ENCODE data around the gene DBNL. TPM values are rescaled to one million over a fixed set of nuclear protein-coding genes. Genes with fewer than 3 reads are reported as not detected.
"Not testable (repeated sequence)": the region's sequence is repeated elsewhere in the genome, so short reads cannot be mapped to it uniquely, and the experiment has no call there.

Gene DBNL
- total and polyA plus RNA-seq, 9 donors, result 22.0 to 91.1 (median 66.0) TPM

DNA sequence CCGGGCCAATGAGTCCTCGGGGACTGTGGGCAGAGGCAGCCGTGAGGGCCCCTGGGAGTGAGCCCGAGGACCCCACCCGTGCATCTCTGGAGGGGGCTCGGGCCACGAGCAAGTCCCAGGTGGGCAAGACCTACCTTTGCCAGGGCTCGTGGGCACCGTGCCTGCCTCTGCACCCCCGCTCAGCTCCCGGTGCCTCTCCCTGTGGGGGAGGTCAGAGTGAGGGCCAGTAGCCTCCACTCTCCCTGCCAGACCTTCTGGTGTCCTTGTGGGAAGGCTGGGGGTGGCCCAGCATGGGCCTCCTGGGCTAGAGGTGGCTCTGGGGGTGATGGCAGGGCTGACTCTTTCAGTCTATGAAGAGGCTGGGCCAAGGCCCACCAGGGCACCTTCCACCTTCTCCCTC is 15.1 kb upstream of the DBNL start:
- H3K27ac ChIP-seq; intact Hi-C loops (cut with DNase I); H3K27me3 ChIP-seq; H3K9me3 ChIP-seq; H3K4me1 ChIP-seq (ENCODE audit: insufficient read depth); DNase-seq; H3K4me3 ChIP-seq; H3K36me3 ChIP-seq: not testable (repeated sequence)
- 27 to 76% (median 56%) methylated on average over 3 to 5 of the region's 11 CpGs for WGBS, 3 donors

DNA sequence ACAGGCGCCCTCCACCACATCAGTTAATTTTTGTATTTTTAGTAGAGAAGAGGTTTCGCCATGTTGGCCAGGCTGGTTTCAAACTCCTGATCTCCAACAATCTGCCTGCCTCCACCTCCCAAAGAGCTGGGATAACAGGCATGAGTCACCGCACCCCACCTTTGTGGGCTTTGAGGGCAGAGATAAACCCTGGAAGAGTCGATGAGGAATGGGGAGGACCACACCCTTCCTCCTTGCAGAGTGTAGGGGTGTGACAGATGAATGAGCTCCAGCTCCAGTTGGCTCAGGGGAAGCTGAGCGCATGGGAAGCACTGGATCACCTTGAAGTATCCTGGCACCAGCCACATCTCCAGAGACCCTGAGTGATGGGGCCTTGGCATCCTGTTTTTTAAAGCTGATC is 14.5 kb upstream of the DBNL start:
- H3K27ac ChIP-seq; DNase-seq; H3K4me3 ChIP-seq; H3K9me3 ChIP-seq; H3K4me1 ChIP-seq (ENCODE audit: insufficient read depth); H3K36me3 ChIP-seq; H3K27me3 ChIP-seq; intact Hi-C loops (cut with DNase I): not testable (repeated sequence)
- 74 to 85% methylated on average over 3 to 4 of the region's 5 CpGs; no CpG with 5 or more reads in 1 of the 3 donors for WGBS, 3 donors

DNA sequence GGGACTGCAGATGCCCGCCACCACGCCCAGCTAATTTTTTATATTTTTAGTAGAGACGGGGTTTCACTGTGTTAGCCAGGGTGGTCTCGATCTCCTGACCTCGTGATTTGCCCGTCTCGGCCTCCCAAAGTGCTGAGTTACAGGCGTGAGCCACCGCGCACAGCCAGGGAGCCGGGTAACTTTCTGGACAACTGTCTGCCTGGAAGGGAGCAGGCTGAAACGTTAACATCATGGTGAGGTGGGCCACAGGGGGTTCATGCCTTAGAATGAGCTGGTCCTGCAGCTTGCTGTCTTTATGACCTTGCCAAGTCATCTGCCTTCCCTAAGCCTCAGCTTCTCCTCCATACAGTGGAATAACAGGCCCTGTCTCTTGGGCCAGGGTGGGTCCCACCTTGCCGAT is 13.2 kb upstream of the DBNL start:
- H3K27ac ChIP-seq; intact Hi-C loops (cut with DNase I); DNase-seq; H3K4me3 ChIP-seq; H3K36me3 ChIP-seq; H3K4me1 ChIP-seq (ENCODE audit: insufficient read depth); H3K27me3 ChIP-seq; H3K9me3 ChIP-seq: not testable (repeated sequence)
- WGBS, 3 donors, result 83 to 87% (median 87%) methylated on average over 12 of the region's 13 CpGs

DNA sequence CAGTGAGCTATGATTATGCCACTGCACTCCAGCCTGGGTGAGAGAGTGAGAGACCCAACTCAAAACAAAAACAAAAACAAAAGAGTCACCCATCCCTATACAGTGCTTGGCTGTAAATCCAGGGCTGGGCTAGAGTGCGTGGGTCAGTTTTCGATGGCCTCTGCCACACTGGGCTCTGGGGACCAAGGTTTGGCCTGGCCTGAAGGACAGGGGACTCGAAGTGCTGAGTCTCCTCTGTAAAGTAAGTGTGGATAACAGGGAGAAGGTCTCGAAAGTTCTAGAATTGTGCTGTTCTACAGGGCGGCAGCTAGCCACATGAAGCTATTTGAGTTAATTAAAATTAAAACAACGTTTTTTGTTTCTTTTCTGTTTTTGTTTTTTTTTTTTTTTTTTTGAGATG is 12.5 kb upstream of the DBNL start:
- intact Hi-C loops (cut with DNase I); H3K36me3 ChIP-seq; H3K27me3 ChIP-seq; H3K4me1 ChIP-seq (ENCODE audit: insufficient read depth); H3K9me3 ChIP-seq; H3K4me3 ChIP-seq; H3K27ac ChIP-seq; DNase-seq: not testable (repeated sequence)
- 81 to 84% (median 81%) methylated on average over 6 of the region's 6 CpGs for WGBS, 3 donors

DNA sequence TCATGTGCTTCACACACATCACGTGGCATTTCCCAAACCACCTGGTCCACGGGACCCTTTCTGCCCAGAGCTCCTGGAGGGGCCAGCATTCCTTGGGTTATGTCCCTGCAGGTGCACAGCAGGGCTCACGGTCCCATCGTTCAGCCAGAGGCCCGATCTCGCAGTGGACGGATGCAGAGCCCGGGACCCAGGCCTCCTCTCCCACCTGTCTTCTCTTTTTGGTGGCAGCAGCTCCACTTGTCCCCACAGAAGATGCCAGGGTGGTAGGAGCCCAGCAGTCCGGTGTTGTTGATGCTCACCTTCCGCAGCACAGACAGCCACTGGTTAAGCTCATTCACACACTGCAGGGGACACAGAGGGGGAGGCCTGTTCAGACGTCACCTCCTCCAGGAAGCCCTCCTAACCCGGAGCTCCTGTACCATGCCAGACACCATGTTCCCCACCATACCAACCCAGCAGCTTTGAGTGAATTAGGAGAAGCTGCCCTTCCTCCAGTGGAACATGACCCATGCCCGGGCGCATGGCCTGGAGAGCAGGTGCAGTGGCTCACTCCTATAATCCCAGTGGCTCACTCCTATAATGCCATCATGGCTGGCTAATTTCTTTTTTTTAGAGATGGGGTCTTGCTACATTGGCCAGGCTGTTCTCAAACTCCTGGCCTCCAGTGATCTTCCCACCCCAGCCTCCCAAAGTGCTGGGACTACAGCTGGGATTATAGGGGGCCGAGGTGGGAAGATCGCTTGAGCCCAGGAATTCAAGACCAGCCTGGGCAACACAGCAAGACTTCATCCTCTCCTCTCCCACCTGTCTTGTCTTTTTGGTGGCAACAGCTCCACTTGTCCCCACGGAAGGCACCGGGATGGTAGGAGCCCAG is 10.3 kb upstream of the DBNL start:
- H3K4me3 ChIP-seq; DNase-seq; intact Hi-C loops (cut with DNase I); H3K36me3 ChIP-seq; H3K27ac ChIP-seq; H3K27me3 ChIP-seq; H3K9me3 ChIP-seq; H3K4me1 ChIP-seq (ENCODE audit: insufficient read depth): not testable (repeated sequence)
- 85 to 90% (median 86%) methylated on average over 16 to 17 of the region's 18 CpGs for WGBS, 3 donors

DNA sequence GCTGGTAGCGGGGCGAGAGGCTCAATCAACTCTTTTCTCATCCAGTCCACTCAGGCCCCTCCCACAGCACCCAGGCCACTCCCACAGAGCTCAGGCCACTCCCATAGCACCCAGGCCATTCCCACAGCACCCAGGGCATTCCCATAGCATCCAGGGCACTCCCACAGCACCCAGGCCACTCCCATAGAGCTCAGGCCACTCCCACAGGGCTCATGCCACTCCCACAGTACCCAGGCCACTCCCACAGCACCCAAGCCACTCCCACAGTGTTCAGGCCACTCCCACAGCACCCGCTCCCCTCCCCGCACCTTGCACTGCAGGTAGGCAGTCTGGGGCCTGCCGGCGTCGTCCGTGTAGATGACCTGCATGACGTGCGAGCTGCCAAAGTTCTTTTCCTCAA is 8.1 kb upstream of the DBNL start:
- H3K4me3 ChIP-seq, result not testable (repeated sequence)

DNA sequence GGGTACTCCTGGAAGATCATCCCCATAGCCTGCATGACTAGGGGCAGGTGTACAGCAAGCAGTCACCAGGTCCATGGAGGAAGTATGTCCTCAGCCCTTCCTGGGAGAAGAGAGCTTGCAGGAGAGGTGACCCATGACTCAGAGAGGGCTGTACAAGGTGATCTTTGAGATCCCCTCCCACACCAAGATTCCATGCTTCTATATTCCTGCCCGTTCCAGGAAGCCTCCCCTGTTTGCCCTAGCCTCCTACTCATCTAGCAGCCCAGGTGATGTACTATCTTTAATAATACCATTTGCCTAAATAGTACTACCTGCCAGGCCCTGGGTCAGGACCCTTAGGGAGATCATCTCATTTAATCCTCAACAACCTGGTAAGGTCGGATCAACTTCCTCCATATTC is 6.6 kb upstream of the DBNL start:
- H3K9me3 ChIP-seq; intact Hi-C loops (cut with DNase I); H3K27ac ChIP-seq; H3K36me3 ChIP-seq; H3K4me3 ChIP-seq; H3K4me1 ChIP-seq (ENCODE audit: insufficient read depth); H3K27me3 ChIP-seq: not testable (repeated sequence)
- WGBS, 3 donors, result 58 to 70% (median 59%) methylated on average over 2 of the region's 2 CpGs
- peak in 1 of 5 donors; percentile 5 for DNase-seq

More for the DNA sequence above, 8.1 kb upstream of the DBNL start:
- H3K27me3 ChIP-seq; DNase-seq; intact Hi-C loops (cut with DNase I); H3K4me1 ChIP-seq (ENCODE audit: insufficient read depth); H3K9me3 ChIP-seq; H3K27ac ChIP-seq; H3K36me3 ChIP-seq: not testable (repeated sequence)
- 41 to 49% (median 46%) methylated on average over 8 to 10 of the region's 10 CpGs for WGBS, 3 donors

DNA sequence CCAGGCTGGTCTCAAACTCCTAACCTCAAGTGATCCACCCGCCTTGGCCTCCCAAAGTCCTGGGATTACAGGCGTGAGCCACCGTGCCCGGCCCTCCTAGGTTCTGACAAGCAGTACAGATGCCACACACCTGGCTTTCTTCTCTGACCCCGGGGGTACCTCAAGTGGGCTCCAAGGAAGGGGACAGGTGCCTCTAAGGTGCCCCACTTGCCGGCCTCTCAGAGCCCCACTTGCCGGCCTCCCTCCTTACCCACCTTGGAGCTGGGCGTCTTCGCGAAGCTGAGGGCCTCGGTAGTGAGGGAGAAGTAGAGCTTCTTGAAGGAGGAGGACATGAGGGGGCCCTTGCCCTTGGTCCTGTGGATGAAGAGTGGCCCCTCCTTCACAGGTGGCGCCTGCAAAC is 5.9 kb upstream of the DBNL start:
- not testable (repeated sequence) for H3K4me3 ChIP-seq

DNA sequence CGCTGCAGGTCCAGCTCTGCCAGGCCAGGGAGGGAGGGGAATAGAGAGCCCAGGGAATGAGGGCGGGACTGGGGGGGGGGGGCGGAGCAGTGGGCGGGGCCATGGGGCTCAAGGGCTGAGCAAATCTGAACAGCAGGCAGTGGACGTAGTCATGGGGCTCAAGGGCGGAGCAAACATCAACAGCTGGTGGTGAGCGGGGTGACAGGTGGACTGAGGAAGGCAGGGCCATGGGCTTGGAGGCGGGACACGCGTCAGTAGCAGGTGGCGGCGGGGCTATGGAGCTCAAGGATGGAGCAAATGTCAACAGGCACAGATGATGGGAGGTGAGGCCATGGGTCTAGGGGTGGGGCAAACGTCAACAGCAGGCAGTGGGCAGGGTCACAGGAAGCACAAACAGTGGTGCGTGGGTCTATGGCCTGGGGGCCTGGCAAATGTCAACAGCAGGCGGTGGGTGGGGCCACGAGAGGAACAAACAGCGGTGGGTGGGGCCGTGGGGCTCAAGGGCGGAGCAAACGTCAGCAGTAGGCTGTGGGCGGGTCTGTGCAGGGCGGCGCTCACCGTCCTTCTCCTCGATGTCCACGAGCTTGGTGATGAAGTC is 5.4 kb upstream of the DBNL start:
- H3K27me3 ChIP-seq; intact Hi-C loops (cut with DNase I); H3K4me1 ChIP-seq (ENCODE audit: insufficient read depth); H3K36me3 ChIP-seq; H3K9me3 ChIP-seq: not testable (repeated sequence)
- Histone ChIP-seq H3K27ac (peak overlapping the region in 1 of 2 donors; percentile 57), H3K4me3 (peak overlapping the region; percentile 34)
- peak; percentile 89 to 95 (median 91) for DNase-seq
- 5 to 11% (median 10%) methylated on average over 9 to 18 of the region's 26 CpGs for WGBS, 3 donors

More for the DNA sequence above, 5.9 kb upstream of the DBNL start:
- peak in 1 of 5 donors; percentile 32 for DNase-seq
- H3K36me3 ChIP-seq; H3K9me3 ChIP-seq; intact Hi-C loops (cut with DNase I); H3K27ac ChIP-seq; H3K4me1 ChIP-seq (ENCODE audit: insufficient read depth); H3K27me3 ChIP-seq: not testable (repeated sequence)
- 30% methylated on average over 6 of the region's 12 CpGs; no CpG with 5 or more reads in 2 of the 3 donors for WGBS, 3 donors

DNA sequence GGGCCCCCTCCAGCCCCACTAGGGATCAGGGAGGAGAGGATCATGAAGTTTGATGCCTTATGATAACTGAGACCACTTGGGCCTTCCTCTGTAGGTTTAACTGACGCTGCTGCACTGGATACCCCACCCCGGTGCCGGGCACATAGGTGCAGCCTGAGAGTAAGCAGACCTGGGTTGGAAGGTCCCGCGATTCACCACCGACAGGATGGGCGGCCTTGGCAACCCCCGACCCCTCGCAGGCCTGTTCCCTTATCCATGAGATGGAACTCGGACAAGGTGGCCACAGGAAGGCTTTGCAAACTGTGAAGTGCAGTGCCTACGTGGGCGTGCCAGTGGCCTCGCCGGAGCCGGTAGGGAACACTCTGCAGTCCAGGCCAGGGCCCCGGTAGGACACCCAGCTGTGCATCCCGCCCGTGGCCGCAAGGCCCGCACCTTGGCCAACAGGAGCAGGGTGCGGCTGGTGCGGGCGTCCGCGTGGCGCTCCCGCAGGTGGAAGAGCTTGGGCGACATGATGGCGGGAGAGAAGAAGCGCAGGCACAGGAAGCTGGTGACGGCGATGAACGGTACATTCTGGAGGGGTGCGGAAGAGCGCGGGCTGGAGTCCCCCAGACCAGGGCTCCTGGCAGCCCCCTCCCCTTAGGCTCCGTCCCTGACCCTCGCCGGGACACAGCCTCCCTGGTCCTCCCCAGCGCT is 4.6 kb upstream of the DBNL start:
- H3K27ac ChIP-seq; H3K9me3 ChIP-seq; H3K4me1 ChIP-seq (ENCODE audit: insufficient read depth); intact Hi-C loops (cut with DNase I); H3K36me3 ChIP-seq; H3K27me3 ChIP-seq: not testable (repeated sequence)
- DNase-seq, result peak in 1 of 5 donors; percentile 43
- 0 to 14% methylated on average over 1 to 18 of the region's 40 CpGs; no CpG with 5 or more reads in 1 of the 3 donors for WGBS, 3 donors
- H3K4me3 ChIP-seq, result peak overlapping the region; percentile 30

DNA sequence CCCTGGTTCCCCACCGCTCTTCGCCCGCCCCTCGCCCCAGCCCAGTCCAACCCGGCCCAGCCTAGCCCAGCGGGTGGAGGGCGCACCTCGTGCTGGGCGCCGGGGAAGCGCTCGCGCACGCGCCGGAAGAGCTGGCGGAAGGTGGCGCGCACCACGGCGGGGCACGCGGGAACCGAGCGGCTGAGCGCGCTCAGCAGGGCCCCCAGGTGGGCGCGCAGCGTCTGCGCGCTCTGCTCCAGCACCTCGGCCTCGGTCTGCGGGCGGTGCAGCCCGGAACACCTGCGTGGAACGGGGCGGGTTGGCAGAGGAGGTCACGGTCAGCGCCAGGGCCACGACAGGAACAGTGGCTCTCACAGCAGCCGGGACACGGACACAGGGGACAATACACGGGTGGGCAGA is 4.0 kb upstream of the DBNL start:
- H3K27ac ChIP-seq; H3K36me3 ChIP-seq; intact Hi-C loops (cut with DNase I); H3K27me3 ChIP-seq; H3K9me3 ChIP-seq: not testable (repeated sequence)
- H3K4me1 ChIP-seq (ENCODE audit: insufficient read depth), result peaks cover 11% of the 10 kb centered on the region
- peak in 1 of 5 donors; percentile 44 for DNase-seq
- H3K4me3 ChIP-seq, result peak overlapping the region; percentile 30
- WGBS, 3 donors, result 0 to 2% (median 2%) methylated on average over 31 to 43 of the region's 46 CpGs
